Peyer's patch (tissue), 4 donors: ENCODE results near the gene LUC7L2.

Experiments
- CTCF ChIP-seq, 6 experiments: fragments of 450-650 bp in 4 of 6; fragments of 200-600 bp in 2 of 6; sonication (generic) in 1 of 6; IDR thresholded peaks; one replicate each; pipeline ENCODE4 v1.5.1; 2017 to 2019; ENCODE audit warnings: antibody characterized with exemption in 6 of 6, mild to moderate bottlenecking in 3 of 6, moderate library complexity in 1 of 6
- POLR2A ChIP-seq, 2 donors: fragments of 450-650 bp; IDR thresholded peaks; one replicate each; pipeline ENCODE4 v1.5.1; 2017; ENCODE audit warnings: antibody characterized with exemption in 2 of 2, mild to moderate bottlenecking in 2 of 2, moderate library complexity in 2 of 2

GRCh38 chr7:139360210-139360947, 685 bp downstream of the LUC7L2 start:
- TF ChIP-seq CTCF (IDR thresholded peaks at IDR 0.05): no peak
- peak in 1 of 2 donors; percentile 50 for TF ChIP-seq POLR2A (IDR thresholded peaks at IDR 0.05)
